Activated naive CD8-positive, alpha-beta T cell (primary cell): ENCODE data around the gene PWWP3B.
"Not testable (repeated sequence)": the region's sequence is repeated elsewhere in the genome, so short reads cannot be mapped to it uniquely, and the experiment has no call there.

ENCODE experiments used
- H3K27ac Mint-ChIP-seq: one replicate; pipeline ENCODE4 v1.8.0; 2021; ENCODE audit warnings: mixed read lengths
- H3K27me3 Mint-ChIP-seq: one replicate; pipeline ENCODE4 v1.8.0; 2021; ENCODE audit warnings: mixed read lengths
- H3K36me3 Mint-ChIP-seq: one replicate; pipeline ENCODE4 v1.8.0; 2021; ENCODE audit warnings: mixed read lengths
- H3K4me1 Mint-ChIP-seq: one replicate; pipeline ENCODE4 v1.8.0; 2021; ENCODE audit warnings: low read depth, mixed read lengths
- H3K4me3 Mint-ChIP-seq: one replicate; pipeline ENCODE4 v1.8.0; 2021; ENCODE audit warnings: mild to moderate bottlenecking, mixed read lengths
- H3K9me3 Mint-ChIP-seq: one replicate; pipeline ENCODE4 v1.8.0; 2021; ENCODE audit warnings: low read depth, mixed read lengths

PWWP3B gene

GRCh38 chrX:106168107-106168506 lies at the start of gene PWWP3B:
Gene PWWP3B (plus strand): TSS chrX:106168305. CDS start chrX:106205433, 37,128 bp downstream.
- H3K4me3 Mint-ChIP-seq, result no peak within 1 kb of the TSS
- H3K9me3 Mint-ChIP-seq, result no peaks in the 10 kb centered on the region
- no peaks in the 10 kb centered on the region for H3K27me3 Mint-ChIP-seq
- no peak within 1 kb of the TSS for H3K27ac Mint-ChIP-seq
- H3K4me1 Mint-ChIP-seq, result no peaks in the 10 kb centered on the region
- H3K36me3 Mint-ChIP-seq, result no peaks in the 10 kb centered on the region

GRCh38 chrX:106139048-106139447 lies 29.1 kb upstream of the PWWP3B start:
- no peak overlapping the region for H3K4me3 Mint-ChIP-seq

DNA sequence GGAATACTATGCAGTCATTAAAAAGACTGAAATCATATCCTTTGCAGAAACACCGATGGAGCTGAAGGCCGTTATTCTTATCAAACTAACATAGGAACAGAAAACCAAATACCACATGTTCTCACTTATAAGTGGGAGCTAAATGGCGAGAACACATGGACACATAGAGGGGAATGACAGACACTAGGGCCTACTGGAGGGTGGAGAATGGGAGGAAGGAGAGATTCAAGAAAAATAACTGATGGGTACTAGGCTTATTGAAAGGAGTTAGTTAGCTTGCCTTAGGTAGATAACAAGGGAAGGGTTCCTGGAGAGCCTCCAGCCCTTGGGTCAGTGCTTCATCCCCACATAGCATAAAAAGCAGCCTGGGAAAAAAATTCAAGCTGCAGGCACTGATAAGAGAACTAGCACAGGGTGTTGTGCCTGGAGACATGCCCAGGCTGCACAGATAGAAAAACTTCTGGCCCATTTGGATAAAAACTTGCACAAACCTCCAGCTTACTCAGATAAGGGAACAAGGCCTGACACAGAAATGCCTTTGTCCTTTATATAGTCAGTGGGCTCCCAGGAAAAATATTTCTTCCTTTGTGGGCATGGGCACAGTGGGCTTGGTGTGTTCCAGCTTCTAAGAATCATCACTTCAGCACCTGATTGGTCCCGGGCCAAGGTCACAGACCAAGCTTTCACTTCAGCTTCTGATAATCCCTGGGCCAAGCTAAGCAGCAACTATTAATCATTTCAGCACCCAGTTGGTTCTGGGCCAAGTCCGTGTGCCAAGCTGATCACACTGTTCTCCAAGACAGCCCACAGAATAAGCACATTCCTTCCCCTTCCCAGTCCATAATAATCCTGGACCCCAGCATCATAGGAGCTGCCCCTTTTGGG lies 23.1 kb upstream of the PWWP3B start:
- Mint-ChIP-seq H3K27me3 (no peaks in the 10 kb centered on the region), H3K4me1 (no peaks in the 10 kb centered on the region), H3K27ac (no peak overlapping the region), H3K36me3 (no peaks in the 10 kb centered on the region), H3K9me3 (peaks cover 7% of the 10 kb centered on the region), H3K4me3 (no peak overlapping the region)

More at GRCh38 chrX:106139048-106139447, 29.1 kb upstream of the PWWP3B start:
- Mint-ChIP-seq H3K27me3 (no peaks in the 10 kb centered on the region), H3K36me3 (no peaks in the 10 kb centered on the region), H3K4me1 (no peaks in the 10 kb centered on the region), H3K27ac (no peak overlapping the region), H3K9me3 (peaks cover 7% of the 10 kb centered on the region)

GRCh38 chrX:106150701-106151100 lies 17.4 kb upstream of the PWWP3B start:
- Mint-ChIP-seq H3K27me3 (no peaks in the 10 kb centered on the region), H3K9me3 (peaks cover 3% of the 10 kb centered on the region), H3K36me3 (no peaks in the 10 kb centered on the region), H3K4me1 (no peaks in the 10 kb centered on the region), H3K27ac (no peak overlapping the region), H3K4me3 (no peak overlapping the region)

DNA sequence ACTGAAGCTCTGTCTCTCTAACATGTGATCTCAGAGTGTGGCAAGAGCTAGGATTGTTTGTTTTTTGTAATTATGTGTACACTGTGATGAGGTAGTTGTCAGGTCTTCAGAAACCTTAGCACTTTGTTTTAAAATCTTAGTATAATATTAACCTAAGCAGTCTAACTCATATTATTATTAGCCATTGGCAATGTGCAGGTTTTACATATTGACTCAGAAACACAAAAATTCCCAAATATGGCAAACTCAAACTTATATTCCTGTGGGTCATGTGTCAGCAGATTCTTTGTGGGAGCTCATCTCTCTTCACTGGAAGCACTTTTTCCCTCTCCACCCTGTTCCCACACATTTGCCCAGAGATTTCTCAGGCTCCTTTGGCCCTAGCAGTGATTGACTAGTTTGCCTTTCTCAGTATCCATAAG lies 8.2 kb upstream of the PWWP3B start:
- Mint-ChIP-seq H3K4me1 (no peaks in the 10 kb centered on the region), H3K27ac (no peak overlapping the region), H3K36me3 (no peaks in the 10 kb centered on the region), H3K9me3 (no peaks in the 10 kb centered on the region), H3K27me3 (no peaks in the 10 kb centered on the region), H3K4me3 (no peak overlapping the region)

DNA sequence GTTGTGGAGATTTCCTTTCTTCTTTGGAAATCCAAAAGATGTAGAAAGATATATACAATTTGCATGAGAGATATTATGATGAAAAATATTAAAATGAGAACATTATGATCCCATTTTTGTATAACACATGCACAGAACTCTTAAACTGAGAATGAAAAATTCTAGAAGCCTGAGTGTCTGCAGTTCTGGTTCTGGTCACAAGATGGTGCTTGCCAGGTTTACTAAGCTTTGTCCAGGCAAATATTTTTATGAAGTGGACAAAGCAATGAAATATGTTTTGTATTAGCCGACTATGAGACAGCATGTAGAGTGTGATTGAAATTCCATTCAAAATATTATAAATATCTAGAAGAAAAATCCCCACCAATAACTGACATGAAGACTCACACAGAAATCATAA lies 2.2 kb downstream of the PWWP3B start:
- Mint-ChIP-seq H3K27me3 (no peaks in the 10 kb centered on the region), H3K4me1 (no peaks in the 10 kb centered on the region), H3K27ac (no peak overlapping the region), H3K36me3 (no peaks in the 10 kb centered on the region), H3K4me3 (no peak overlapping the region), H3K9me3 (no peaks in the 10 kb centered on the region)

DNA sequence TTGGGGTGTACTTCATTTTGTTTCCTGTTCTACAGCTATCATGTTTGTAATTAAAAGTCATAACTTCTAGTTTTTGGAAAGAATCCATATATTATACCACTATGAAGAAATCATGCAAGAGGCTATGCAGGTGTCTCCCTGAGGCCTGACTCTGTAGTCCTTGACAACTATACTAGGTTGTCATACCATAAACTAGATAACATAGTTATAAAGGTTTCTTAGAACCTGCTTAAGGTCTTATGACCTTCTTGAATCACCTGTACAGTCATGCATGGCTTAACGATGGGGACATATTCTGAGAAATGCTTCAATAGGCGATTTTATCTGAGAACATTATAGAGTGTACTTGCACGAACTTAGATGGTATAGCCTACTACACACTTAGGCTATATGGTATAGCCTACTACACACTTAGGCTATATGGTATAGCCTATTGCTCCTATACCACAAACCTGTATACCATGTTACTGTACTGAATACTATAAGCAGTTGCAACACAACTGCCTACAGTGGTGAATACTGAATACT lies 3.3 kb downstream of the PWWP3B start:
- no peak overlapping the region for H3K27ac Mint-ChIP-seq
- H3K4me3 Mint-ChIP-seq, result no peak overlapping the region
- H3K27me3 Mint-ChIP-seq, result no peaks in the 10 kb centered on the region
- no peaks in the 10 kb centered on the region for H3K36me3 Mint-ChIP-seq
- no peaks in the 10 kb centered on the region for H3K4me1 Mint-ChIP-seq
- H3K9me3 Mint-ChIP-seq, result no peaks in the 10 kb centered on the region

DNA sequence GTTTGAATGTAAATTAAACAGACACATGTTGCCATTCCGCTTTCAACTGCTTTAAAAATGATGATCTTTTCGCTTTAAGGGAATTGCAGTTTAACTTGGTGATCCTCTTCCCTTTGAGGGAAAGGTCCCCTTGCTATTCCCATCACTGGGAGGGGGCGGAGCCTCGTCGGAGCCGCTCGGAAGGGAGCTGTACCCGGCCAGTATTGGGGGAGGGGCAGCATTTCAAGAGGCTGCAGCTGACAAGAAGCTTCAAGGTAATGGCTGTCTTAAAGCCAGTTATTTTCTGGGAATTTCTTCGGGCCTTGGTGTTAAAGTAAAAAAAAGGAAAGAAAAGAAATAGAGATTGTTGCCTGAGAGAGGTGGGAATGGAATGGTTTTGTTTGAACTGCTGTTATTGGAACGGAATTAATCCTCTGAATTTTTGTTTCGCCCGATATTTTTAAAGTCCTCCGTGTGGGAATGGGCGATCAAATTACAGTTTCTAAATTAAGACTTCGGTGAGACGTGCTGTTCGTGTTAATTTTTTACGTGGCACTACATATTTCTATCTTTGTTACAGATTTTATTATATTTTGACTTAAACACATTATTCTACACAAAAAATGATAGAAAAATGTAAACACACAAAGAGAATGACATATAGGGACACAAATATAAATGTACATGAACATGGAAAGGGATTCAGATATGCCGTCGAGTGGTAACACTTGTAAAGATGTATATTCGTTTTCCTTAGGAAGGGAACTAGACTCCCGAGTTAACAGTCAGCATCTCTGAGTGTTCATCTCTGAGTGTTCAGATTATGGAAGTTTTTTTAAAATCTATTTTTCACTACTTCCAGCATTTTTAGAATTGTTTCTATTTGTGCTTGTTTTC lies 9.2 kb downstream of the PWWP3B start:
- Mint-ChIP-seq H3K27ac (no peak overlapping the region), H3K36me3 (no peaks in the 10 kb centered on the region), H3K27me3 (no peaks in the 10 kb centered on the region), H3K4me1 (no peaks in the 10 kb centered on the region), H3K4me3 (no peak overlapping the region), H3K9me3 (no peaks in the 10 kb centered on the region)

GRCh38 chrX:106177982-106178321 lies 9.8 kb downstream of the PWWP3B start:
- no peaks in the 10 kb centered on the region for H3K4me1 Mint-ChIP-seq

DNA sequence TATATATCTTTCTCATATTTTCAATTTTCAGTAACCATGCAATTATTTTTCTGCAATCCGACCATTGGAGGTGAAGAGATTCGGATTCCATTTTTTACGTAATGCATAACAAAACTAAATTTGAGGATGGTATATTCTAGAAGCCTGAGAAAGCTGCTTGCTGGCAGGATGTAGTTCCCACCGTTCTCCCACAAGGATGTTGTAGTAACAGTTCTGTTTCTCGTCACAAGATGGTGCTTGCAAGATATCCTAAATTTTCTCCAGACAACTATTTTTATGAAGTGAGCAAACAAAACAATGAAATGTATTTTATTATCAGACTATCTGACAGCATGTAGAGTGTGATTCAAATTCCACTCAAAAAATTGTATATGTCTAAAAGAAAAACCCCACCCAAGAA lies 10.7 kb downstream of the PWWP3B start:
- Mint-ChIP-seq H3K27ac (no peak overlapping the region), H3K9me3 (no peaks in the 10 kb centered on the region), H3K27me3 (no peaks in the 10 kb centered on the region), H3K4me3 (no peak overlapping the region), H3K4me1 (no peaks in the 10 kb centered on the region), H3K36me3 (no peaks in the 10 kb centered on the region)

More at GRCh38 chrX:106177982-106178321, 9.8 kb downstream of the PWWP3B start:
- Mint-ChIP-seq H3K27ac (no peak overlapping the region), H3K36me3 (no peaks in the 10 kb centered on the region), H3K27me3 (no peaks in the 10 kb centered on the region), H3K9me3 (no peaks in the 10 kb centered on the region), H3K4me3 (no peak overlapping the region)

DNA sequence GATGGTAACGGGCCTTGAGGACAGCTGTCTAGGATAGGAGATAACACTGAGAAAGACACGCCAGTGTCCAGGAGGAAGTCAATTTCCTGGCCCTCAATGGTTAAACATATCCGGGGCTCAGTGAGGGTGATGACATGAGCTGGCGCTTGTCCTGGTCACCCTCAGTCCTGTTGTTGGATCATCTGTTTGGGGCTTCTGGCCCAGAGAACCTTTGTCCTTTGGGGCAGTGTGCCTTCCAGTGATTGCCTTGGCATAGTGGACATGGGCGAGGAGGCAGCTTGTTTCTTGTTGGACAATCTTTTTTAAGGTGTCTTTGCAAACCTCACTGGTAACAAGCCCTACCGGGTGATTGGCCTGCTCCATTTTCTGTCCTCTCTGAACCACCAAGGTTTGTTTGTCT lies 15.6 kb downstream of the PWWP3B start:
- not testable (repeated sequence) for H3K4me1 Mint-ChIP-seq, H3K36me3 Mint-ChIP-seq, H3K9me3 Mint-ChIP-seq, H3K4me3 Mint-ChIP-seq, H3K27ac Mint-ChIP-seq, H3K27me3 Mint-ChIP-seq

GRCh38 chrX:106201502-106202178 lies 33.5 kb downstream of the PWWP3B start:
- Mint-ChIP-seq H3K27me3 (no peaks in the 10 kb centered on the region), H3K36me3 (no peaks in the 10 kb centered on the region), H3K4me3 (no peak overlapping the region), H3K4me1 (no peaks in the 10 kb centered on the region), H3K9me3 (no peaks in the 10 kb centered on the region), H3K27ac (no peak overlapping the region)

DNA sequence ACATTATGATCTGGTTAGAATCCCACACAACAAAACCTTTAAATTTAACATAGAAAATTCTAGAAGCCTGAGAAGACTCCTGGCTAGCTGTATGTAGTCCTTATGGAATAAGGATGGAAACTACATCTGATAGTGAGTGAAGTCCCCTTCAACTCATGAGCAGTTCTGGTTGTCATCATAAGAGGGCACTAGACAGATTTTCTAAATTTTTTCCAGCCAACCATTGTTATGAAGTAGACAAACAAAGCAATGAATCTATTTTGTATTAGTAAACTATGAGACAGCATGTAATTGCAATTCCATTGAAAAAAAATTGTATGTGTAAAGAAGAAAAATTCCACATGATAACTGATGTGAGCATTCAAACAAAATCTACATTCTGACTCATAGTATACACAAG lies 35.2 kb downstream of the PWWP3B start:
- Mint-ChIP-seq H3K9me3 (no peaks in the 10 kb centered on the region), H3K27me3 (no peaks in the 10 kb centered on the region), H3K36me3 (no peaks in the 10 kb centered on the region), H3K27ac (no peak overlapping the region), H3K4me1 (no peaks in the 10 kb centered on the region), H3K4me3 (no peak overlapping the region)

DNA sequence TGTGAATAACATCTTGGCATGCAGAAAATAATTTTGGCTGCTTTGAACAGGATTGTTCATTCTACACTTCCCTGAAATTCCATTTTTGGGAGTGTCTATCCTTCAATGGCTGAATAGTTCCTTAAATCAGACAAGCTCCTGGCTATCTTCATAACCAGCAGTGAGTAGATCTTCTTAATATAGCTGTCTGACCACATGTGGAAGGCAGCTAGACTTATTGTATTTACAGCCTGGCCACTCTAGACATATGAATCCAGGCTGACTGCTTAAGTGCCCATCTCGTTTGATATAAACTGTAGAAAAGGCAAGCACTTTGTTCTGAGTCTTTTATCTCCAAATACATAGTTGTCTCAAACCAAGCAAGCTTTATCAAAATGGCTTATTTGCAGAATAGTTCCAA lies 40.0 kb downstream of the PWWP3B start:
- H3K27ac Mint-ChIP-seq, result no peak overlapping the region
- no peaks in the 10 kb centered on the region for H3K27me3 Mint-ChIP-seq
- no peaks in the 10 kb centered on the region for H3K36me3 Mint-ChIP-seq
- H3K4me3 Mint-ChIP-seq, result no peak overlapping the region
- H3K4me1 Mint-ChIP-seq, result no peaks in the 10 kb centered on the region
- H3K9me3 Mint-ChIP-seq, result no peaks in the 10 kb centered on the region
